Coronary artery (tissue), 2 donors: ENCODE results near the gene NFATC2IP.

ENCODE experiments used
- DNase-seq: peaks from one replicate; pipeline ENCODE4 v3.0.0-alpha.2; 2017; ENCODE audit warnings: low spot score
- H3K27ac ChIP-seq, 2 donors: fragments of 200-600 bp; sonication (generic); one replicate each; pipeline ENCODE4 v1.5.1; 2016 to 2019
- H3K4me3 ChIP-seq: fragments of 200-600 bp; sonication (generic); 2 replicates; pipeline ENCODE4 v1.5.1; 2016; ENCODE audit warnings: mild to moderate bottlenecking, moderate library complexity
- CTCF ChIP-seq: fragments of 200-600 bp; sonication (generic); IDR thresholded peaks from one replicate; pipeline ENCODE4 v1.5.1; 2019; ENCODE audit warnings: antibody characterized with exemption

NFATC2IP gene

GRCh38 chr16:28980929-28981328 lies 30.2 kb downstream of the NFATC2IP start:
- no peak overlapping the region for H3K27ac ChIP-seq
- TF ChIP-seq CTCF, result no peak
- no peak overlapping the region for H3K4me3 ChIP-seq
- no peak for DNase-seq

GRCh38 chr16:28981517-28981916 lies 30.8 kb downstream of the NFATC2IP start:
- no peak for DNase-seq
- Histone ChIP-seq H3K27ac (no peak overlapping the region), H3K4me3 (no peak overlapping the region)
- TF ChIP-seq CTCF, result no peak

GRCh38 chr16:28982418-28982817 lies 31.7 kb downstream of the NFATC2IP start:
- Histone ChIP-seq H3K4me3 (no peak overlapping the region), H3K27ac (no peak overlapping the region)
- DNase-seq, result no peak
- no peak for TF ChIP-seq CTCF

GRCh38 chr16:28982949-28983348 lies 32.2 kb downstream of the NFATC2IP start:
- TF ChIP-seq CTCF, result no peak
- H3K4me3 ChIP-seq, result no peak overlapping the region
- no peak for DNase-seq
- H3K27ac ChIP-seq, result no peak overlapping the region

GRCh38 chr16:28983644-28984043 lies 32.9 kb downstream of the NFATC2IP start:
- no peak overlapping the region for H3K4me3 ChIP-seq
- DNase-seq, result no peak
- no peak for TF ChIP-seq CTCF
- H3K27ac ChIP-seq, result no peak overlapping the region

- TF ChIP-seq CTCF, result no peak
- H3K27ac ChIP-seq, result no peak overlapping the region
- no peak for DNase-seq
- no peak overlapping the region for H3K4me3 ChIP-seq
These were observed 33.4 kb downstream of the NFATC2IP start for GRCh38 chr16:28984091-28984490.

GRCh38 chr16:28984619-28985135 lies 33.9 kb downstream of the NFATC2IP start, which contains the start of gene LAT:
TSS of gene LAT (plus strand) at chr16:28985052. CDS start at chr16:28985418, 366 bp downstream.
- DNase-seq, result no peak
- no peak within 1 kb of the TSS for H3K4me3 ChIP-seq
- H3K27ac ChIP-seq, result no peak within 1 kb of the TSS
- no peak for TF ChIP-seq CTCF
